Fibroblast of lung (primary cell): Measurements from ENCODE around the gene CCDC127. TPM values are rescaled to one million over a fixed set of nuclear protein-coding genes. Genes with fewer than 3 reads are reported as not detected.
A peak's percentile ranks its signal among the peaks of the same experiment; 100 is the strongest.

Experiments
- DNase-seq, 2 donors: peaks; one replicate each; pipeline versions ENCODE4 v3.0.0 to v3.0.0-alpha.2; 2010; ENCODE audit warnings: low read depth in 2 of 2
- H2AFZ ChIP-seq: 2 replicates; pipeline ENCODE4 v1.5.1; 2012; ENCODE audit warnings: low read length, control low read depth, inconsistent platforms
- H3K27ac ChIP-seq: 2 replicates; pipeline ENCODE4 v1.5.1; 2011; ENCODE audit warnings: low read length, control low read depth; ENCODE audit not compliant: insufficient read depth
- H3K27me3 ChIP-seq: 2 replicates; pipeline ENCODE4 v1.5.1; 2011; ENCODE audit warnings: mild to moderate bottlenecking, low read length; ENCODE audit not compliant: control insufficient read depth, insufficient read depth
- H3K36me3 ChIP-seq: 2 replicates; pipeline ENCODE4 v1.5.1; 2011; ENCODE audit warnings: low read length; ENCODE audit not compliant: control insufficient read depth, insufficient read depth
- H3K4me1 ChIP-seq: 2 replicates; pipeline ENCODE4 v1.5.1; 2011; ENCODE audit warnings: low read length; ENCODE audit not compliant: control insufficient read depth, insufficient read depth; ENCODE audit errors: extremely low read depth
- H3K4me2 ChIP-seq: 2 replicates; pipeline ENCODE4 v1.5.1; 2011; ENCODE audit warnings: low read length, control low read depth; ENCODE audit not compliant: insufficient read depth; ENCODE audit errors: extremely low read depth
- H3K4me3 ChIP-seq, 4 experiments: fragments of 200-600 bp in 1 of 4; sonication (generic) in 1 of 4; replicated peaks in 1 of 4; 2 replicates each; pipeline ENCODE4 v1.5.1; 2011 to 2016; ENCODE audit warnings: low read length in 4 of 4, low read depth in 3 of 4, mild to moderate bottlenecking in 3 of 4, control low read depth in 2 of 4, inconsistent platforms in 1 of 4, mixed read lengths in 1 of 4; ENCODE audit not compliant: insufficient read depth in 1 of 4; ENCODE audit errors: control extremely low read depth in 1 of 4
- H3K79me2 ChIP-seq: 2 replicates; pipeline ENCODE4 v1.5.1; 2012; ENCODE audit warnings: mild to moderate bottlenecking, low read length, inconsistent platforms; ENCODE audit not compliant: control insufficient read depth, insufficient read depth
- H3K9ac ChIP-seq: 2 replicates; pipeline ENCODE4 v1.5.1; 2011; ENCODE audit warnings: mild to moderate bottlenecking, low read length, control low read depth; ENCODE audit not compliant: insufficient read depth
- H3K9me3 ChIP-seq: 2 replicates; pipeline ENCODE4 v1.5.1; 2012; ENCODE audit warnings: low read depth, low read length; ENCODE audit not compliant: control insufficient read depth, insufficient read depth
- H4K20me1 ChIP-seq: 2 replicates; pipeline ENCODE4 v1.5.1; 2011; ENCODE audit warnings: low read length; ENCODE audit not compliant: control insufficient read depth, insufficient read depth; ENCODE audit errors: extremely low read depth
- CTCF ChIP-seq, 2 donors: IDR thresholded peaks in 1 of 2; conservative IDR thresholded peaks in 1 of 2; 1 replicate in 1 of 2; 2 replicates in 1 of 2; pipeline ENCODE4 v1.5.1; 2011 to 2012; ENCODE audit warnings: low read length in 2 of 2, control low read depth in 1 of 2, inconsistent platforms in 1 of 2, low read depth in 1 of 2, mild to moderate bottlenecking in 1 of 2
- EZH2 ChIP-seq: IDR thresholded peaks from 2 replicates; pipeline ENCODE4 v1.5.1; 2012; ENCODE audit warnings: low read length, control low read depth, mild to moderate bottlenecking; ENCODE audit errors: missing control alignments
- polyA plus RNA-seq, 2 donors: library from polyadenylated mRNA; depleted of rRNA in 1 of 2; stranded (reverse) in 1 of 2; unstranded in 1 of 2; fragments of >200 nt; gene quantifications; 2 replicates each; pipeline ENCODE4 v1.2.1, GENCODE V29; 2011 to 2012; ENCODE audit warnings: missing spikeins in 1 of 2
- total RNA-seq: library from RNA; depleted of rRNA; stranded (reverse); fragments of >200 nt; gene quantifications from 2 replicates; pipeline ENCODE4 v1.2.1, GENCODE V29; 2014

CCDC127 gene
- total and polyA plus RNA-seq, 2 donors (not counting 1 experiment from before 2014, with no cell fraction given): 4.8 to 5.6 TPM

- no peaks in the 10 kb centered on the region for H4K20me1 ChIP-seq
- TF ChIP-seq CTCF (conservative IDR thresholded peaks at IDR 0.05 in 1 of 2, IDR thresholded peaks at IDR 0.05 in 1 of 2; ENCODE audit: low read depth in 1 of 2, low read length in 2 of 2) (no peak), EZH2 (no peak)
These were observed 64.7 kb downstream of the CCDC127 start for GRCh38 chr5:153256-153655.

GRCh38 chr5:152077-152476, 65.9 kb downstream of the CCDC127 start:
- no peaks in the 10 kb centered on the region for H3K36me3 ChIP-seq
- H3K27me3 ChIP-seq: no peaks in the 10 kb centered on the region
- no peak overlapping the region for H3K9ac ChIP-seq
- DNase-seq: no peak
- TF ChIP-seq EZH2 (no peak), CTCF (conservative IDR thresholded peaks at IDR 0.05 in 1 of 2, IDR thresholded peaks at IDR 0.05 in 1 of 2; ENCODE audit: low read depth in 1 of 2, low read length in 2 of 2) (no peak)
- H4K20me1 ChIP-seq: no peaks in the 10 kb centered on the region
- H3K4me3 ChIP-seq: no peak overlapping the region
- no peaks in the 10 kb centered on the region for H3K79me2 ChIP-seq
- no peak overlapping the region for H3K27ac ChIP-seq
- no peak overlapping the region for H2AFZ ChIP-seq
- no peak overlapping the region for H3K4me2 ChIP-seq
- H3K9me3 ChIP-seq: no peaks in the 10 kb centered on the region
- H3K4me1 ChIP-seq: no peaks in the 10 kb centered on the region

More at GRCh38 chr5:153256-153655, 64.7 kb downstream of the CCDC127 start:
- H3K27ac ChIP-seq: no peak overlapping the region
- DNase-seq: peak; percentile 40 to 75
- H3K27me3 ChIP-seq: no peaks in the 10 kb centered on the region
- H3K4me1 ChIP-seq: no peaks in the 10 kb centered on the region
- H3K9me3 ChIP-seq: no peaks in the 10 kb centered on the region
- no peak overlapping the region for H2AFZ ChIP-seq
- H3K79me2 ChIP-seq: no peaks in the 10 kb centered on the region
- no peaks in the 10 kb centered on the region for H3K36me3 ChIP-seq
- H3K9ac ChIP-seq: no peak overlapping the region
- peak overlapping the region in 1 of 4 experiments; percentile 33 for H3K4me3 ChIP-seq
- no peak overlapping the region for H3K4me2 ChIP-seq

GRCh38 chr5:150746-151145, 67.2 kb downstream of the CCDC127 start:
- Histone ChIP-seq H3K79me2 (no peaks in the 10 kb centered on the region), H3K27ac (no peak overlapping the region), H3K4me3 (no peak overlapping the region), H3K4me2 (no peak overlapping the region), H3K9ac (no peak overlapping the region), H3K4me1 (no peaks in the 10 kb centered on the region), H2AFZ (no peak overlapping the region), H4K20me1 (no peaks in the 10 kb centered on the region), H3K36me3 (no peaks in the 10 kb centered on the region), H3K27me3 (no peaks in the 10 kb centered on the region), H3K9me3 (no peaks in the 10 kb centered on the region)
- TF ChIP-seq EZH2 (no peak), CTCF (conservative IDR thresholded peaks at IDR 0.05 in 1 of 2, IDR thresholded peaks at IDR 0.05 in 1 of 2; ENCODE audit: low read depth in 1 of 2, low read length in 2 of 2) (no peak)
- no peak for DNase-seq
